Fibroblast of skin of back (primary cell): ENCODE results near the gene PGC.

Experiments used
- DNase-seq: peaks from one replicate; pipeline ENCODE4 v3.0.0-alpha.2; 2013

Gene PGC

DNA sequence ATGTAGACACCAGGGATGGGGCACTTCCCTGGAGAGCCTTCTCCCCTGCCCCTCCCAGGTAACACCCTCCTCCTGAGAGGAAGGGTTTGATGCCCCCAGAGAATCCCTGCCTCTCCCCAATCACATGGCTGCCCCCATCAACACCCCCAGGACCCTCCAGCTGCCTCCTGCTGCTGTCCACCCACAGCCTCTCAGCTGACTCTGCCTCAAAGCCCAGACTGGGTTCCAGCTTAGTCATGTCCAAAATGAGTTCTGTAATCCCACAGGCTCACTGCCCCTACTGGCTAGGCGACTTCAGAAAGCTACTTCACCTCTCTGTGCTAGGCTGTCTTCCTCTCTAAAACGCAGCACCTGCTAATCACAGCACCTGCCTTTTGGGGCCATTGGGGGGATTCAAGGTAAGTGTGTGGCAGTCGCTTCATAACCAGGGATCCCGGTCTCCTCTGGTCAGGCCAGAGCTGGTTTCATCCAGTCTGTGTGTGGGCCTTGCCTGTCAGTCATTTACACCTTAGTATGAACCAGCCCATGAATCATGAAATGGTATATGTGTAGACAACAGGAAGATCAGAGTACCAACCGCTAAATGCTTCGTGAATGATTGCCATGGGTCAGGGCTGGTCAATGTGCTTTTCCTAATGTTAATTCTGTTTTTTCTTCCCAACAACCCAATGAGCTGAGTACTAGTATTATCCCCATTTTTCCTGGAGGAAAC, 52.2 kb downstream of the PGC start:
- DNase-seq, result no peak

DNA sequence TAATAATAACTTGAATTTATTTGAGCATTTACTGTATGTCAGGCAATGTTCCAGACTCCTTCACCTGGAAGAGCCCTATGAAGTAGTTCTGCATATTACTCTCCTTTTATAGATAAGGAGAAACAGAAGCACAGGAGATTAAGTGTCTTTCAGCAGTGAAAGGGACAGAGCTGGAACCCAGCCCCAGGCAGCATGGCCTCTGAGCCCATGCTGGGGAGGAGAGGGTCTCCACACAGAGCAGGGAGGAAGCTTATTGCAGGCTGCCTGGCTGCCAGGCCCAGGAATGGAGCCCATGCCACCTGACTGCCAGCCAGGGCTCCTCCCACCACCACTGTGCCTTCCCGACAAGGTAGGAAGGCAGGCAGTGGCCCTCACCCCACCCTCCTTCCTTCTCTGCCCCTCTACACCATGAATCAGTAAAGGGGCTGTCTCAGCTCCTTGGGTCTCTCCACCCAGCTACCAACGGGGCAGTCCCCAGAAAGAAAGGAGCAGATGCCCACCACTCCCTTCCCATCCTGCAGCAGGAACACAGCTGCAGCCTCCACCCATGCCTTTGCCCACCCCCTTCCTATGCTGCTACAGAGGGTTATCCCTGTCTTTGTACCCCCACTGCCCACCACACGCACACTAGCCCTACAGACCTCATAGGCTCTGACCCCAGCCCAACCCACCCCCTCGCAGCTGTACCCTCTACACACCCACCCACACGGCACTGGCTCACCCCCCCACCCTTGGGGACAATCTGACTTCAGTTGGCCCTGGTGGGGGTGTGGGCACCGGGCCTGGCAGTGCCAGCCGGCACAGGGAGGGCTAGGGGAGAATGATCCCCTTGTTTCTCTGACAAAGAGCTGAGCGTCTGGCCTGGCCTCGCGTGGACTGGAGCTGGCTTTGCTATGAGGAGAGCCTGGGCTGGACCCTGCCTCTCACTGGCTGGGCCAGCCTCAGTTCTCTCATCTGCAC, 53.6 kb downstream of the PGC start:
- no peak for DNase-seq

- DNase-seq, result no peak
These were observed 54.5 kb downstream of the PGC start for GRCh38 chr6:41692730-41693129.

DNA sequence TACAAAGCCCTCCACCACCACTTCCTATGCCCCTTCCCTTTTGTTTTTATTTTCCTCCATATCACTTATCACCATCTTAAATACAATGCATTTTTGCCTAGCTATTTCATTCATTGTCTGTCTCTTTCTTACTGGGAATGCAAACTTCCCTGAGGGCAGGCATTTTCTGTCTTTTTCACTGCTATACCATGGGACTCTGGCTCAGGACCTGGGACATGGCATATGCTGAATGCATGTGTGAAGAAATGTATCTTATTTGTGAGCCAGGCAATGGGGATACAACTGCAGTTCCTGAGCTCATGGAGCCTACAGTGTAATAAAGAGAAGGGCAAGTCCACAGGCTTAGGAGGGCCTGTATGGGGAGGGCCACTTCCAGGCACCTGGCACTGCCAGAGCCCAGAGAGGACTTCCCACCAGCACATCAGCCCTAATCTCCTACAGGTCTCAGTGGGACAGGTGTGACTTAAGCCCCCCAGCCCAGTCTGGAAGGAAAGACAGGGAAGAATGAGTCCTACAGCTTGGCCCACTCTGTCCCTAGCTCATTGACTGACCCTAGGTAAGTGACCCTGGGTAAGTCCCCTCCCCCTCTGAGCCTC, 55.0 kb downstream of the PGC start:
- no peak for DNase-seq

GRCh38 chr6:41691426-41692079, 55.6 kb downstream of the PGC start:
- DNase-seq, result no peak

DNA sequence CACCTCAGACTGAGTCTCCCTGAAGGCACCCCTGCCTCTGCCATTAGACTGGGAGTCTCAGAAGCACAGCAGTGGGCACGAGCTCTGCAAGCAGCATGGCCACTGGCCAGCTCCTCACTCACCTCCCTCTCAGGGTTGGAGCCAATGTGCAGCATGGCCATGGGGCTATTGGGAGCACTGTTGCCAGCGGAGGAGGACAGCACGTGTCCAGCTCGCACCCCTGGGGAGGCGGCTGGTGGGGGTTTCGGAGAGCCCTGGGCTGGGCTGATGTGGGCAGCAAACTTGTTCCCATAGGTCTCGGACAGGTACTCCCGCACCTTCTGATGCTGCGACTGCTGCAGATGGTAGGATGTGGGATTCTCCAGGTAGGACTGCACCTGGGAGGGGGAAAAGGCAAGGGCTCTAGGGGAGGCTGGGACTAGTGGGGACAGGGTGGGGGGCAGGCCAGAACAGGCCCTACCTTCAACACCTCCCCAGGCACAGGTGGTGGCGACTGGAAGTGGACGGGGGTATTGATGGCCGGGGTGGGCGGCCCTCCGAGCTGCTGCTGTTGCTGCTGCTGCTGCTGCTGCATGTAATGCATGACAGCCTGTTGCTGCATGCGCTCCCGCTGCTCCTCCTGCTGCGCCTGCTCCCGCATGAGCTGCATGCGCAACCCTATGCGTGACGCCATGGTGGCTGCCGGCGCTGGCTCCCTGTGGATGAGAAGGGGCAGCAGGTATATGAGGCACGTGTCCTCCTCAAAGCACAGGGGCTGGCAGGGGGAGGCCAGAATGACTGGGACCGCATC, 56.5 kb downstream of the PGC start:
- no peak for DNase-seq

DNA sequence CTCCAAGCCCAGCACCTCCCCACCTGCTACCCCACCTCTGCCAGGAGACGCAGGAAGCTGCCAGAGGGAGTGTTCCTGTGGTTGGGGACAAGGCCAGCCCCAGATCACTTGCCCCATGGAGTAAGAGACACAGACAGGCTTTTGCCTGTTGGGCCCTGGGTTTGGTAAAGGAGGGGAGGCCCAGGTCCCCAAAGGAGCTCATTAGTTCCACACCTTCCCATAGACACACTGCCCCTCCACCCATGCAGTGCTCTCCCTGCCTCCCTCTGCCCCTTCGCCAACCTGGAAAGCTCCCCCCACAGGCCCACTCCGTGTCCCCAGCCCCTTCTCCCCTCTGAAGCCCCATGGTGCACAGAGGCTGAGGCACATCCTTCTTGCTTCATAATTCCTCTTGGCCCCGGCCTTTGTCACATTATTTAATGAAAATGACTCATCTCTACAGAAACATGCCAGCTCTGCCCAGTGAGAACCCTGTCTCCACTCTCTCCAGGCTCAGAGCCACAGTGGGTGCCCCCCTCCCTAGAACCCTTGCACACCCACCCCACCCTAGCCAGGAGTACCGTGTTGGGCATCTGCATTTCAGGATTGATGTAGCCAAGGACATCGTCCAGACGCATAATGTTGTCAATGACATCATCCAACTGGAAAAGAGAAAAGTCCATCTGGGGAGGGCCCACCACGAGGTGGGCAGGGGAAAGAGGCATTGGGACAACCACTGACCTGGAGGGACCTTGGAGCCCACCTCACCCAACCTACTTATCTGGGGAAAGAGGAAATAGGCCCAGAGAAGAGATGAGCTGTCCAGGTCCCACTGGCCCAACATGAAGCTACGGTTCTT, 57.8 kb downstream of the PGC start:
- DNase-seq, result peak; percentile 56

- DNase-seq, result no peak
These were observed 58.8 kb downstream of the PGC start for GRCh38 chr6:41688256-41688965.

GRCh38 chr6:41687501-41688175, 59.6 kb downstream of the PGC start:
- DNase-seq, result no peak
